Endothelial cell of umbilical vein (primary cell): Measurements from ENCODE around the gene CARD10. TPM values are rescaled to one million over a fixed set of nuclear protein-coding genes. Genes with fewer than 3 reads are reported as not detected.

ENCODE experiments used
- BruUV-seq: library from RNA; stranded (reverse); fragments of 400-500 nt; replicated peaks from 2 replicates; lab custom pipeline; 2021; lab: Mats Ljungman, UMichigan
- CTCF ChIA-PET: fragments of 300-600, 350-600 bp; sonication (Branson Sonifier 250); formaldehyde crosslinking; loops from one replicate; lab custom pipeline; 2021; ENCODE audit warnings: antibody characterized with exemption, inconsistent platforms; lab: Charles Lee
- POLR2A ChIA-PET: fragments of 300-600, 350-600 bp; sonication (Branson Sonifier 250); formaldehyde crosslinking; loops from one replicate; lab custom pipeline; 2021; ENCODE audit warnings: antibody characterized with exemption, inconsistent platforms; lab: Charles Lee
- DNase-seq: peaks from one replicate; pipeline ENCODE4 v3.0.0-alpha.2; 2011; ENCODE audit warnings: low read depth, low spot score
- FAIRE-seq: peaks from 2 replicates; lab custom pipeline; 2011; peaks lifted over from hg19 to GRCh38; lab: Jason Lieb, UNC
- H2AFZ ChIP-seq: 2 replicates; pipeline ENCODE4 v1.6.0; 2012; ENCODE audit warnings: low read depth, low read length, control low read depth, inconsistent platforms
- H3K27ac ChIP-seq: 2 replicates; pipeline ENCODE4 v1.5.1; 2011; ENCODE audit warnings: low read depth, mild to moderate bottlenecking, control low read depth, low read length, moderate library complexity; ENCODE audit not compliant: insufficient read depth
- H3K27me3 ChIP-seq, 2 experiments: 2 replicates each; pipeline versions ENCODE4 v1.6.0 to v1.6.1; 2011; ENCODE audit warnings: low read length in 2 of 2, mixed read lengths in 1 of 2; ENCODE audit not compliant: control insufficient read depth in 2 of 2, insufficient read depth in 2 of 2
- H3K36me3 ChIP-seq, 2 experiments: 2 replicates in 1 of 2; 3 replicates in 1 of 2; pipeline ENCODE4 v1.5.1; 2011; ENCODE audit warnings: low read length in 2 of 2, mild to moderate bottlenecking in 1 of 2, moderate library complexity in 1 of 2; ENCODE audit not compliant: control insufficient read depth in 2 of 2, insufficient read depth in 2 of 2; ENCODE audit errors: extremely low read depth in 1 of 2
- H3K4me1 ChIP-seq: 3 replicates; pipeline ENCODE4 v1.5.1; 2011; ENCODE audit warnings: mild to moderate bottlenecking, low read length; ENCODE audit not compliant: control insufficient read depth, insufficient read depth; ENCODE audit errors: extremely low read depth
- H3K4me2 ChIP-seq: 2 replicates; pipeline ENCODE4 v1.6.1; 2011; ENCODE audit warnings: low read length, control low read depth, mixed read lengths; ENCODE audit not compliant: insufficient read depth
- H3K4me3 ChIP-seq, 3 experiments: fragments of 200-600 bp in 1 of 3; sonication (generic), shearing (Covaris generic) in 1 of 3; replicated peaks in 1 of 3; 2 replicates each; pipeline ENCODE4 v1.5.1; 2011 to 2016; ENCODE audit warnings: control low read depth in 3 of 3, low read length in 3 of 3, mild to moderate bottlenecking in 2 of 3, inconsistent platforms in 1 of 3, low read depth in 1 of 3, moderate library complexity in 1 of 3; ENCODE audit not compliant: insufficient read depth in 1 of 3
- H3K79me2 ChIP-seq: 2 replicates; pipeline ENCODE4 v1.6.0; 2012; ENCODE audit warnings: low read length, inconsistent platforms; ENCODE audit not compliant: control insufficient read depth, insufficient read depth
- H3K9ac ChIP-seq: replicated peaks from 2 replicates; pipeline ENCODE3; 2011; ENCODE audit warnings: low read length, control low read depth; ENCODE audit not compliant: insufficient read depth; ENCODE audit errors: extremely low read depth
- H3K9me1 ChIP-seq: replicated peaks from 3 replicates; pipeline ENCODE4 v1.6.0; 2011; ENCODE audit warnings: mild to moderate bottlenecking, low read length; ENCODE audit not compliant: control insufficient read depth, insufficient read depth; ENCODE audit errors: extremely low read depth
- H3K9me3 ChIP-seq: replicated peaks from 2 replicates; pipeline ENCODE4 v1.5.1; 2012; ENCODE audit warnings: low read length, inconsistent platforms; ENCODE audit not compliant: control insufficient read depth, insufficient read depth
- H4K20me1 ChIP-seq: replicated peaks from 2 replicates; pipeline ENCODE3; 2011; ENCODE audit warnings: mild to moderate bottlenecking, low read length; ENCODE audit not compliant: control insufficient read depth, insufficient read depth; ENCODE audit errors: extremely low read depth
- EZH2 ChIP-seq: IDR thresholded peaks from 2 replicates; pipeline ENCODE4 v1.6.1; 2012; ENCODE audit warnings: borderline replicate concordance, low read depth, mild to moderate bottlenecking, moderate library complexity, low read length, inconsistent platforms; ENCODE audit not compliant: severe bottlenecking
- FOS ChIP-seq: IDR thresholded peaks from 2 replicates; pipeline ENCODE4 v1.6.1; 2011; ENCODE audit warnings: mild to moderate bottlenecking, low read length, moderate library complexity, borderline replicate concordance; ENCODE audit not compliant: insufficient read depth
- GATA2 ChIP-seq: IDR thresholded peaks from 2 replicates; pipeline ENCODE4 v1.7.0; 2011; ENCODE audit warnings: low read depth, mild to moderate bottlenecking, moderate library complexity, mixed read lengths, low read length; ENCODE audit not compliant: insufficient read length, insufficient read depth
- JUN ChIP-seq: IDR thresholded peaks from 2 replicates; pipeline ENCODE4 v1.6.1; 2011; ENCODE audit warnings: borderline replicate concordance, low read depth; ENCODE audit not compliant: insufficient read length, insufficient read depth
- MYC ChIP-seq: IDR thresholded peaks from one replicate; pipeline ENCODE4 v1.6.1; 2011; ENCODE audit warnings: mild to moderate bottlenecking, low read depth, low read length
- POLR2A ChIP-seq: IDR thresholded peaks from 2 replicates; pipeline ENCODE4 v1.6.1; 2012; ENCODE audit warnings: low read depth, mild to moderate bottlenecking, control low read depth, low read length
- POLR2AphosphoS5 ChIP-seq: IDR thresholded peaks from 2 replicates; pipeline ENCODE4 v1.6.1; 2012; ENCODE audit warnings: low read depth, mild to moderate bottlenecking, control low read depth, low read length, moderate library complexity; ENCODE audit not compliant: insufficient read depth
- dilution Hi-C: fragments of 300-500 bp; cut with MboI; formaldehyde crosslinking; loops from one replicate; pipeline ENCODE4 v1.15.0; 2019; ENCODE audit warnings: low sequenced_read_pairs; ENCODE audit not compliant: extremely low pct_ligation_motif_present
- intact Hi-C: fragments of 100-400 bp; cut with micrococcal nuclease; formaldehyde crosslinking; loops from one replicate; pipeline ENCODE4 v1.10.0; 2022
- polyA plus RNA-seq, 4 experiments: library from polyadenylated mRNA; depleted of rRNA in 3 of 4; stranded (reverse) in 3 of 4; unstranded in 1 of 4; fragments of >200 nt; gene quantifications; 2 replicates each; pipeline versions ENCODE4 v1.2.1 to v1.2.3, GENCODE V29; 2011 to 2012; ENCODE audit warnings: missing spikeins in 1 of 4
- total RNA-seq: library from RNA; stranded (reverse); gene quantifications from 2 replicates; pipeline ENCODE4 v1.2.3, GENCODE V29; 2021
- TF ChIP-seq, protein P1 (sequence below), 2 donors: IDR thresholded peaks; 1 replicate in 1 of 2; 2 replicates in 1 of 2; pipeline ENCODE4 v1.5.1; 2011; ENCODE audit warnings: low read length in 2 of 2, mild to moderate bottlenecking in 2 of 2, moderate library complexity in 2 of 2, control low read depth in 1 of 2, inconsistent platforms in 1 of 2, low read depth in 1 of 2; ENCODE audit not compliant: insufficient read depth in 1 of 2; ENCODE audit errors: extremely low read depth in 1 of 2
- TF ChIP-seq, protein P2 (sequence below): IDR thresholded peaks from 2 replicates; pipeline ENCODE4 v1.6.1; 2011; ENCODE audit not compliant: insufficient read depth, insufficient read length

CARD10 gene
- total and polyA plus RNA-seq, 2 donors (not counting 3 experiments of a cell fraction or from before 2014, with no cell fraction given), result 36.1 to 39.5 TPM

DNA sequence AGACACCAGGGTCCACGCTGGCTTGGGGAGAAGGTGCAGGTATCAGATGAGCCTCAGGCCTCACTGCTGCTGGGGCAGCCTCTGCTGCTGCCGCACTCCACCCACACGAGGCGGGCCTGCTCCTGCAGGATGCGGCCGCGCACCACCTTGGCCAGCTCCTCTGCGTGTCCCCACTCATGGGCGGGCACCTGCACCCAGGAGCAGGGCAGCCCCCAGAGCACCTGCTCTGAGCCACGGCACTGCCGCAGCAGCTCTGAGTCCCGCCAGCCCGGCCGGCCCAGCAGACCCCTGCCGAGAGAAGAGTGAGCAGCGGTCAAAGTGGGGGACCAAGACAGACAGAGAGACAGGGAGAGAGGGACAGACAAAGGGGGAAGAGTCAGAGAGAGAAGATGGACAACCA, 28.1 kb downstream of the CARD10 start:
- H3K4me1 ChIP-seq, result peaks cover 11% of the 10 kb centered on the region
- dilution Hi-C loops, result no loop called here

More for the DNA sequence above, 28.1 kb downstream of the CARD10 start:
- H3K79me2 ChIP-seq, result peaks cover under 1% of the 10 kb centered on the region
- intact Hi-C loops, result no loop called here
- no peak overlapping the region for H3K9ac ChIP-seq
- no peaks in the 10 kb centered on the region for H3K27me3 ChIP-seq
- no peak overlapping the region for H2AFZ ChIP-seq
- no peak overlapping the region for H3K4me3 ChIP-seq
- FAIRE-seq (no peak), DNase-seq (no peak)
- TF ChIP-seq MYC, result no peak
- no peak for TF ChIP-seq FOS
- TF ChIP-seq, protein P1, sequence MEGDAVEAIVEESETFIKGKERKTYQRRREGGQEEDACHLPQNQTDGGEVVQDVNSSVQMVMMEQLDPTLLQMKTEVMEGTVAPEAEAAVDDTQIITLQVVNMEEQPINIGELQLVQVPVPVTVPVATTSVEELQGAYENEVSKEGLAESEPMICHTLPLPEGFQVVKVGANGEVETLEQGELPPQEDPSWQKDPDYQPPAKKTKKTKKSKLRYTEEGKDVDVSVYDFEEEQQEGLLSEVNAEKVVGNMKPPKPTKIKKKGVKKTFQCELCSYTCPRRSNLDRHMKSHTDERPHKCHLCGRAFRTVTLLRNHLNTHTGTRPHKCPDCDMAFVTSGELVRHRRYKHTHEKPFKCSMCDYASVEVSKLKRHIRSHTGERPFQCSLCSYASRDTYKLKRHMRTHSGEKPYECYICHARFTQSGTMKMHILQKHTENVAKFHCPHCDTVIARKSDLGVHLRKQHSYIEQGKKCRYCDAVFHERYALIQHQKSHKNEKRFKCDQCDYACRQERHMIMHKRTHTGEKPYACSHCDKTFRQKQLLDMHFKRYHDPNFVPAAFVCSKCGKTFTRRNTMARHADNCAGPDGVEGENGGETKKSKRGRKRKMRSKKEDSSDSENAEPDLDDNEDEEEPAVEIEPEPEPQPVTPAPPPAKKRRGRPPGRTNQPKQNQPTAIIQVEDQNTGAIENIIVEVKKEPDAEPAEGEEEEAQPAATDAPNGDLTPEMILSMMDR (IDR thresholded peaks at IDR 0.05; ENCODE audit: extremely low read depth in 1 of 2, insufficient read depth in 1 of 2, low read depth in 1 of 2, low read length in 2 of 2), result no peak
- TF ChIP-seq POLR2A, result no peak
- TF ChIP-seq GATA2, result no peak
- no peak for TF ChIP-seq JUN
- TF ChIP-seq EZH2, result no peak
- TF ChIP-seq, protein P2, sequence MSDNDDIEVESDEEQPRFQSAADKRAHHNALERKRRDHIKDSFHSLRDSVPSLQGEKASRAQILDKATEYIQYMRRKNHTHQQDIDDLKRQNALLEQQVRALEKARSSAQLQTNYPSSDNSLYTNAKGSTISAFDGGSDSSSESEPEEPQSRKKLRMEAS, result no peak
- TF ChIP-seq POLR2AphosphoS5, result no peak
- CTCF ChIA-PET, result interaction anchor here (1.4 kb wide), 1 partner anchor 18 kb away, joined by 4 read pairs; no protein-coding TSS in a partner anchor
- BruUV-seq, result no TSS peak
- H3K9me3 ChIP-seq, result no peaks in the 10 kb centered on the region
- no peak overlapping the region for H3K27ac ChIP-seq
- POLR2A ChIA-PET, result no interaction called here
- peaks cover 0 to 34% of the 10 kb centered on the region in 2 experiments for H3K36me3 ChIP-seq
- no peak overlapping the region for H3K4me2 ChIP-seq
- H4K20me1 ChIP-seq, result no peaks in the 10 kb centered on the region
- no peaks in the 10 kb centered on the region for H3K9me1 ChIP-seq
